GM23338 (cell line): Measurements from ENCODE around the gene DTNB. TPM values are rescaled to one million over a fixed set of nuclear protein-coding genes. Genes with fewer than 3 reads are reported as not detected.

ENCODE experiments used
- ATAC-seq: fragments of 200-7000 bp; cut with Tn5 transposase; 3 replicates; pipeline ENCODE4 v1.9.1; 2020
- DNase-seq: peaks from one replicate; pipeline ENCODE4 v3.0.0-alpha.2; 2015; ENCODE audit warnings: low spot score
- H2AFZ ChIP-seq: fragments of 200-600 bp; sonication (generic); 2 replicates; pipeline ENCODE4 v1.8.0; 2016; ENCODE audit warnings: antibody characterized with exemption, mild to moderate bottlenecking, moderate library complexity
- H3F3A ChIP-seq: fragments of 200-600 bp; sonication (generic); replicated peaks from 2 replicates; pipeline ENCODE4 v1.8.0; 2017; ENCODE audit warnings: antibody characterized with exemption, mixed run types, low read depth
- H3K27ac ChIP-seq: fragments of 200-600 bp; sonication (generic); 2 replicates; pipeline ENCODE4 v1.6.1; 2016; ENCODE audit warnings: low read depth
- H3K27me3 ChIP-seq: fragments of 200-600 bp; sonication (generic); 2 replicates; pipeline ENCODE4 v1.8.0; 2016; ENCODE audit warnings: mild to moderate bottlenecking, mixed run types, moderate library complexity; ENCODE audit not compliant: insufficient read depth
- H3K36me3 ChIP-seq: fragments of 200-600 bp; sonication (generic); 2 replicates; pipeline ENCODE4 v1.8.0; 2016; ENCODE audit warnings: mild to moderate bottlenecking; ENCODE audit not compliant: insufficient read depth
- H3K4me1 ChIP-seq: fragments of 200-600 bp; sonication (generic); 2 replicates; pipeline ENCODE4 v1.8.0; 2016; ENCODE audit warnings: mild to moderate bottlenecking, moderate library complexity; ENCODE audit not compliant: insufficient read depth
- H3K4me2 ChIP-seq: fragments of 200-600 bp; sonication (generic); 2 replicates; pipeline ENCODE4 v1.7.1; 2017; ENCODE audit warnings: mixed run types
- H3K4me3 ChIP-seq: fragments of 200-600 bp; sonication (generic); 2 replicates; pipeline ENCODE4 v1.6.1; 2016; ENCODE audit warnings: mixed run types
- H3K79me2 ChIP-seq: fragments of 200-600 bp; sonication (generic); replicated peaks from 2 replicates; pipeline ENCODE4 v1.8.0; 2017; ENCODE audit warnings: mild to moderate bottlenecking; ENCODE audit not compliant: insufficient read depth
- H3K9me2 ChIP-seq: fragments of 200-600 bp; sonication (generic); 2 replicates; pipeline ENCODE4 v1.8.0; 2017; ENCODE audit not compliant: insufficient read depth
- H4K20me1 ChIP-seq: fragments of 200-600 bp; sonication (generic); replicated peaks from 2 replicates; pipeline ENCODE4 v1.8.0; 2017; ENCODE audit warnings: mild to moderate bottlenecking; ENCODE audit not compliant: insufficient read depth
- H3K27ac Mint-ChIP-seq: 2 replicates; pipeline ENCODE4 v1.8.0; 2020; ENCODE audit warnings: inconsistent platforms, mild to moderate bottlenecking, moderate library complexity, mixed read lengths
- H3K27me3 Mint-ChIP-seq: 3 replicates; pipeline ENCODE4 v1.8.0; 2022; ENCODE audit warnings: low read depth, mild to moderate bottlenecking, moderate library complexity, mixed read lengths, inconsistent platforms; ENCODE audit not compliant: insufficient read depth, poor library complexity
- H3K36me3 Mint-ChIP-seq: 3 replicates; pipeline ENCODE4 v1.8.0; 2021; ENCODE audit warnings: low read depth, mild to moderate bottlenecking, inconsistent platforms, moderate library complexity, mixed read lengths
- H3K4me1 Mint-ChIP-seq: 3 replicates; pipeline ENCODE4 v1.8.0; 2020; ENCODE audit warnings: mild to moderate bottlenecking, inconsistent platforms, mixed read lengths
- H3K4me3 Mint-ChIP-seq: 3 replicates; pipeline ENCODE4 v1.8.0; 2021; ENCODE audit warnings: moderate library complexity, mild to moderate bottlenecking, inconsistent platforms, mixed read lengths
- H3K9me3 Mint-ChIP-seq: 3 replicates; pipeline ENCODE4 v1.8.0; 2020; ENCODE audit warnings: moderate library complexity, mild to moderate bottlenecking, inconsistent platforms, mixed read lengths
- CREB1 ChIP-seq: fragments of 250-450 bp; sonication (Bioruptor Pico); IDR thresholded peaks from 2 replicates; pipeline ENCODE4 v1.5.0; 2020; ENCODE audit warnings: low read depth, mild to moderate bottlenecking, moderate library complexity
- EZH2 ChIP-seq: fragments of 200-600 bp; sonication (generic); IDR thresholded peaks from one replicate; pipeline ENCODE4 v1.8.0; 2017; ENCODE audit warnings: antibody characterized with exemption, mild to moderate bottlenecking, low read depth; ENCODE audit not compliant: unreplicated experiment
- EZH2phosphoT487 ChIP-seq: fragments of 200-600 bp; sonication (generic); IDR thresholded peaks from one replicate; pipeline ENCODE4 v1.8.1; 2018; ENCODE audit warnings: antibody characterized with exemption; ENCODE audit not compliant: unreplicated experiment
- JUNB ChIP-seq: IDR thresholded peaks from one replicate; pipeline ENCODE4 v1.6.1; 2016; ENCODE audit warnings: antibody characterized with exemption; ENCODE audit not compliant: unreplicated experiment
- NANOG ChIP-seq: IDR thresholded peaks from 2 replicates; pipeline ENCODE4 v1.6.1; 2016; ENCODE audit warnings: antibody characterized with exemption, borderline replicate concordance
- POLR2AphosphoS5 ChIP-seq: IDR thresholded peaks from 2 replicates; pipeline ENCODE4 v1.6.1; 2016; ENCODE audit warnings: antibody characterized with exemption, low read depth
- STAT1 ChIP-seq: IDR thresholded peaks from one replicate; pipeline ENCODE4 v1.6.1; 2016; ENCODE audit warnings: antibody characterized with exemption; ENCODE audit not compliant: unreplicated experiment
- ZNF114 ChIP-seq: fragments of 250-450 bp; sonication (Bioruptor Pico); IDR thresholded peaks from 2 replicates; pipeline ENCODE4 v1.5.0; 2020; ENCODE audit warnings: mild to moderate bottlenecking, moderate library complexity
- ZNF331 ChIP-seq: fragments of 250-450 bp; sonication (Bioruptor Pico); IDR thresholded peaks from 2 replicates; pipeline ENCODE4 v1.5.0; 2020; ENCODE audit warnings: low read depth, mild to moderate bottlenecking, moderate library complexity
- polyA plus RNA-seq: library from polyadenylated mRNA; unstranded; fragments of >200 nt; fragmentation: Nextera tagmentation; extraction: Ambion mirVana; gene quantifications from 2 replicates; pipeline ENCODE4 v1.2.1, GENCODE V29; 2016
- total RNA-seq: library from RNA; depleted of rRNA; stranded (reverse); fragments of >200 nt; shearing (Covaris generic); gene quantifications from 2 replicates; pipeline ENCODE4 v1.2.3, GENCODE V29; 2014
- TF ChIP-seq, protein P1 (sequence below): fragments of 250-450 bp; sonication (Bioruptor Pico); IDR thresholded peaks from 2 replicates; pipeline ENCODE4 v1.5.0; 2020; ENCODE audit warnings: mild to moderate bottlenecking, moderate library complexity
- TF ChIP-seq, protein P2 (sequence below): IDR thresholded peaks from 2 replicates; pipeline ENCODE4 v1.6.1; 2016; ENCODE audit warnings: antibody characterized with exemption
- TF ChIP-seq, protein P3 (sequence below): IDR thresholded peaks from one replicate; pipeline ENCODE4 v1.6.1; 2018; ENCODE audit warnings: antibody characterized with exemption; ENCODE audit not compliant: unreplicated experiment
- TF ChIP-seq, protein P4 (sequence below), 2 experiments: fragments of 200-600 bp in 1 of 2; sonication (generic) in 1 of 2; conservative IDR thresholded peaks; 2 replicates each; pipeline versions ENCODE4 v1.5.1 to v1.6.1; 2016 to 2017; ENCODE audit warnings: antibody characterized with exemption in 2 of 2, low read depth in 2 of 2, mild to moderate bottlenecking in 2 of 2, moderate library complexity in 1 of 2

Gene DTNB
- total and polyA plus RNA-seq, 2 experiments from 2014 or later: 22.1 to 29.4 TPM

DNA sequence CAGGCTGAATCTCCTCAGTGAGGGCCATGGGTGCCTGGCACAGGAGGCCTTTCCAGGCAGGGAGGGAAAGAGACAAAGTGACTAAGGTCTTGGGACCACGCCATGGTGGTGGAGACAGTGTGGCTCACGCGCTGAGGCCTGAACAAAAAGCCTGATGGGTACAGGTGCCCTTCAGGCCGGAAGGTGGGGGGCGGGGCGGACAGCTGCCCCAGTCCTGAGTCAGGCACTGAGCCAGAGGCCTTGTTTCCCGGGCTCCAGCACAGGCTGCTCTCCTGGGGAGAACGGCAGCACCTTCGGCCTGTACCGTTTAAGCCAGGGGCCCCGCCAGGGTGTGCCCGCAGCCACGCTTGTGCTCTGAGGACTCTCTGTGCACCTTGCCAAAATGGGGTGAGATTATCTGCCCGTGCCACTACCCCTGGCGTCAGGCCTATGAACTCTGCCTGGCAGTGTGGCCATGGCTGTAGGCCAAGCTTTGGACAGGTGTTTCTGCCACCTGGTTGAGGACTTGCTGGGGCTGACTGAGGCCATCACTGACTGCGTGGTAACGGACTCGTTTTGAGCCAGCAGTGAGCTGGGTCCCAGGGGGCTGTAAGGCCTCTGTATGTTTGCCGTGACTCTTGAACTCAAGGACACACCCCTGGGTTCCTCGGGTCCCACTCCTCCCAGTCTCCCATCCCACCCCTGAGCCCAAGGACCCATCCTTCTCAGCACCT is 300.0 kb downstream of the DTNB start:
- no peak for DNase-seq
- H4K20me1 ChIP-seq: no peaks in the 10 kb centered on the region
- peaks cover 21% of the 10 kb centered on the region for H3K27me3 Mint-ChIP-seq
- H3K9me3 Mint-ChIP-seq: no peaks in the 10 kb centered on the region; the same call in 1 of the 3 replicates
- peaks cover 5% of the 10 kb centered on the region; the same call in 1 of the 2 replicates for H3F3A ChIP-seq
- H3K4me2 ChIP-seq: no peak overlapping the region
- no peaks in the 10 kb centered on the region for H3K9me2 ChIP-seq
- H3K27ac ChIP-seq: no peak overlapping the region
- peaks cover 15% of the 10 kb centered on the region for H3K4me1 ChIP-seq
- no peak for ATAC-seq
- H3K27me3 ChIP-seq: no peaks in the 10 kb centered on the region
- H2AFZ ChIP-seq: no peak overlapping the region
- TF ChIP-seq EZH2phosphoT487: no peak
- TF ChIP-seq STAT1: no peak
- TF ChIP-seq, protein P1, sequence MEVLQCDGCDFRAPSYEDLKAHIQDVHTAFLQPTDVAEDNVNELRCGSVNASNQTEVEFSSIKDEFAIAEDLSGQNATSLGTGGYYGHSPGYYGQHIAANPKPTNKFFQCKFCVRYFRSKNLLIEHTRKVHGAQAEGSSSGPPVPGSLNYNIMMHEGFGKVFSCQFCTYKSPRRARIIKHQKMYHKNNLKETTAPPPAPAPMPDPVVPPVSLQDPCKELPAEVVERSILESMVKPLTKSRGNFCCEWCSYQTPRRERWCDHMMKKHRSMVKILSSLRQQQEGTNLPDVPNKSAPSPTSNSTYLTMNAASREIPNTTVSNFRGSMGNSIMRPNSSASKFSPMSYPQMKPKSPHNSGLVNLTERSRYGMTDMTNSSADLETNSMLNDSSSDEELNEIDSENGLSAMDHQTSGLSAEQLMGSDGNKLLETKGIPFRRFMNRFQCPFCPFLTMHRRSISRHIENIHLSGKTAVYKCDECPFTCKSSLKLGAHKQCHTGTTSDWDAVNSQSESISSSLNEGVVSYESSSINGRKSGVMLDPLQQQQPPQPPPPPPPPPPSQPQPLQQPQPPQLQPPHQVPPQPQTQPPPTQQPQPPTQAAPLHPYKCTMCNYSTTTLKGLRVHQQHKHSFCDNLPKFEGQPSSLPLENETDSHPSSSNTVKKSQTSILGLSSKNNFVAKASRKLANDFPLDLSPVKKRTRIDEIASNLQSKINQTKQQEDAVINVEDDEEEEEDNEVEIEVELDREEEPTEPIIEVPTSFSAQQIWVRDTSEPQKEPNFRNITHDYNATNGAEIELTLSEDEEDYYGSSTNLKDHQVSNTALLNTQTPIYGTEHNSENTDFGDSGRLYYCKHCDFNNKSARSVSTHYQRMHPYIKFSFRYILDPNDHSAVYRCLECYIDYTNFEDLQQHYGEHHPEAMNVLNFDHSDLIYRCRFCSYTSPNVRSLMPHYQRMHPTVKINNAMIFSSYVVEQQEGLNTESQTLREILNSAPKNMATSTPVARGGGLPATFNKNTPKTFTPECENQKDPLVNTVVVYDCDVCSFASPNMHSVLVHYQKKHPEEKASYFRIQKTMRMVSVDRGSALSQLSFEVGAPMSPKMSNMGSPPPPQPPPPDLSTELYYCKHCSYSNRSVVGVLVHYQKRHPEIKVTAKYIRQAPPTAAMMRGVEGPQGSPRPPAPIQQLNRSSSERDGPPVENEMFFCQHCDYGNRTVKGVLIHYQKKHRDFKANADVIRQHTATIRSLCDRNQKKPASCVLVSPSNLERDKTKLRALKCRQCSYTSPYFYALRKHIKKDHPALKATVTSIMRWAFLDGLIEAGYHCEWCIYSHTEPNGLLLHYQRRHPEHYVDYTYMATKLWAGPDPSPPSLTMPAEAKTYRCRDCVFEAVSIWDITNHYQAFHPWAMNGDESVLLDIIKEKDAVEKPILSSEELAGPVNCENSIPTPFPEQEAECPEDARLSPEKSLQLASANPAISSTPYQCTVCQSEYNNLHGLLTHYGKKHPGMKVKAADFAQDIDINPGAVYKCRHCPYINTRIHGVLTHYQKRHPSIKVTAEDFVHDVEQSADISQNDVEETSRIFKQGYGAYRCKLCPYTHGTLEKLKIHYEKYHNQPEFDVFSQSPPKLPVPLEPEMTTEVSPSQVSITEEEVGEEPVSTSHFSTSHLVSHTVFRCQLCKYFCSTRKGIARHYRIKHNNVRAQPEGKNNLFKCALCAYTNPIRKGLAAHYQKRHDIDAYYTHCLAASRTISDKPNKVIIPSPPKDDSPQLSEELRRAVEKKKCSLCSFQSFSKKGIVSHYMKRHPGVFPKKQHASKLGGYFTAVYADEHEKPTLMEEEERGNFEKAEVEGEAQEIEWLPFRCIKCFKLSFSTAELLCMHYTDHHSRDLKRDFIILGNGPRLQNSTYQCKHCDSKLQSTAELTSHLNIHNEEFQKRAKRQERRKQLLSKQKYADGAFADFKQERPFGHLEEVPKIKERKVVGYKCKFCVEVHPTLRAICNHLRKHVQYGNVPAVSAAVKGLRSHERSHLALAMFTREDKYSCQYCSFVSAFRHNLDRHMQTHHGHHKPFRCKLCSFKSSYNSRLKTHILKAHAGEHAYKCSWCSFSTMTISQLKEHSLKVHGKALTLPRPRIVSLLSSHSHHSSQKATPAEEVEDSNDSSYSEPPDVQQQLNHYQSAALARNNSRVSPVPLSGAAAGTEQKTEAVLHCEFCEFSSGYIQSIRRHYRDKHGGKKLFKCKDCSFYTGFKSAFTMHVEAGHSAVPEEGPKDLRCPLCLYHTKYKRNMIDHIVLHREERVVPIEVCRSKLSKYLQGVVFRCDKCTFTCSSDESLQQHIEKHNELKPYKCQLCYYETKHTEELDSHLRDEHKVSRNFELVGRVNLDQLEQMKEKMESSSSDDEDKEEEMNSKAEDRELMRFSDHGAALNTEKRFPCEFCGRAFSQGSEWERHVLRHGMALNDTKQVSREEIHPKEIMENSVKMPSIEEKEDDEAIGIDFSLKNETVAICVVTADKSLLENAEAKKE (CRISPR knock-in tag): no peak
- TF ChIP-seq POLR2AphosphoS5: no peak
- TF ChIP-seq JUNB: no peak
- TF ChIP-seq ZNF114 (CRISPR knock-in tag): no peak
- TF ChIP-seq, protein P2, sequence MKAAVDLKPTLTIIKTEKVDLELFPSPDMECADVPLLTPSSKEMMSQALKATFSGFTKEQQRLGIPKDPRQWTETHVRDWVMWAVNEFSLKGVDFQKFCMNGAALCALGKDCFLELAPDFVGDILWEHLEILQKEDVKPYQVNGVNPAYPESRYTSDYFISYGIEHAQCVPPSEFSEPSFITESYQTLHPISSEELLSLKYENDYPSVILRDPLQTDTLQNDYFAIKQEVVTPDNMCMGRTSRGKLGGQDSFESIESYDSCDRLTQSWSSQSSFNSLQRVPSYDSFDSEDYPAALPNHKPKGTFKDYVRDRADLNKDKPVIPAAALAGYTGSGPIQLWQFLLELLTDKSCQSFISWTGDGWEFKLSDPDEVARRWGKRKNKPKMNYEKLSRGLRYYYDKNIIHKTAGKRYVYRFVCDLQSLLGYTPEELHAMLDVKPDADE: no peak
- no peak for TF ChIP-seq ZNF331 (CRISPR knock-in tag)
- TF ChIP-seq CREB1 (CRISPR knock-in tag): no peak
- no peak for TF ChIP-seq NANOG
- no peak for TF ChIP-seq EZH2
- TF ChIP-seq, protein P3, sequence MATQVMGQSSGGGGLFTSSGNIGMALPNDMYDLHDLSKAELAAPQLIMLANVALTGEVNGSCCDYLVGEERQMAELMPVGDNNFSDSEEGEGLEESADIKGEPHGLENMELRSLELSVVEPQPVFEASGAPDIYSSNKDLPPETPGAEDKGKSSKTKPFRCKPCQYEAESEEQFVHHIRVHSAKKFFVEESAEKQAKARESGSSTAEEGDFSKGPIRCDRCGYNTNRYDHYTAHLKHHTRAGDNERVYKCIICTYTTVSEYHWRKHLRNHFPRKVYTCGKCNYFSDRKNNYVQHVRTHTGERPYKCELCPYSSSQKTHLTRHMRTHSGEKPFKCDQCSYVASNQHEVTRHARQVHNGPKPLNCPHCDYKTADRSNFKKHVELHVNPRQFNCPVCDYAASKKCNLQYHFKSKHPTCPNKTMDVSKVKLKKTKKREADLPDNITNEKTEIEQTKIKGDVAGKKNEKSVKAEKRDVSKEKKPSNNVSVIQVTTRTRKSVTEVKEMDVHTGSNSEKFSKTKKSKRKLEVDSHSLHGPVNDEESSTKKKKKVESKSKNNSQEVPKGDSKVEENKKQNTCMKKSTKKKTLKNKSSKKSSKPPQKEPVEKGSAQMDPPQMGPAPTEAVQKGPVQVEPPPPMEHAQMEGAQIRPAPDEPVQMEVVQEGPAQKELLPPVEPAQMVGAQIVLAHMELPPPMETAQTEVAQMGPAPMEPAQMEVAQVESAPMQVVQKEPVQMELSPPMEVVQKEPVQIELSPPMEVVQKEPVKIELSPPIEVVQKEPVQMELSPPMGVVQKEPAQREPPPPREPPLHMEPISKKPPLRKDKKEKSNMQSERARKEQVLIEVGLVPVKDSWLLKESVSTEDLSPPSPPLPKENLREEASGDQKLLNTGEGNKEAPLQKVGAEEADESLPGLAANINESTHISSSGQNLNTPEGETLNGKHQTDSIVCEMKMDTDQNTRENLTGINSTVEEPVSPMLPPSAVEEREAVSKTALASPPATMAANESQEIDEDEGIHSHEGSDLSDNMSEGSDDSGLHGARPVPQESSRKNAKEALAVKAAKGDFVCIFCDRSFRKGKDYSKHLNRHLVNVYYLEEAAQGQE: no peak
- TF ChIP-seq, protein P4, sequence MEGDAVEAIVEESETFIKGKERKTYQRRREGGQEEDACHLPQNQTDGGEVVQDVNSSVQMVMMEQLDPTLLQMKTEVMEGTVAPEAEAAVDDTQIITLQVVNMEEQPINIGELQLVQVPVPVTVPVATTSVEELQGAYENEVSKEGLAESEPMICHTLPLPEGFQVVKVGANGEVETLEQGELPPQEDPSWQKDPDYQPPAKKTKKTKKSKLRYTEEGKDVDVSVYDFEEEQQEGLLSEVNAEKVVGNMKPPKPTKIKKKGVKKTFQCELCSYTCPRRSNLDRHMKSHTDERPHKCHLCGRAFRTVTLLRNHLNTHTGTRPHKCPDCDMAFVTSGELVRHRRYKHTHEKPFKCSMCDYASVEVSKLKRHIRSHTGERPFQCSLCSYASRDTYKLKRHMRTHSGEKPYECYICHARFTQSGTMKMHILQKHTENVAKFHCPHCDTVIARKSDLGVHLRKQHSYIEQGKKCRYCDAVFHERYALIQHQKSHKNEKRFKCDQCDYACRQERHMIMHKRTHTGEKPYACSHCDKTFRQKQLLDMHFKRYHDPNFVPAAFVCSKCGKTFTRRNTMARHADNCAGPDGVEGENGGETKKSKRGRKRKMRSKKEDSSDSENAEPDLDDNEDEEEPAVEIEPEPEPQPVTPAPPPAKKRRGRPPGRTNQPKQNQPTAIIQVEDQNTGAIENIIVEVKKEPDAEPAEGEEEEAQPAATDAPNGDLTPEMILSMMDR (conservative IDR thresholded peaks at IDR 0.05; ENCODE audit: low read depth in 2 of 2): no peak
- peaks cover 24% of the 10 kb centered on the region for H3K4me1 Mint-ChIP-seq
- no peaks in the 10 kb centered on the region for H3K36me3 ChIP-seq
- H3K4me3 ChIP-seq: no peak overlapping the region
- H3K36me3 Mint-ChIP-seq: no peaks in the 10 kb centered on the region; the same call in 2 of the 3 replicates
- H3K79me2 ChIP-seq: no peaks in the 10 kb centered on the region
- no peak overlapping the region for H3K27ac Mint-ChIP-seq
- no peak overlapping the region for H3K4me3 Mint-ChIP-seq
